IPS DF 19.7 (cell line): Measurements from ENCODE around the gene PIK3R1.

ENCODE experiments used
- DNase-seq: peaks from one replicate; pipeline ENCODE4 v3.0.0-alpha.2; 2013; ENCODE audit warnings: low read depth, low spot score

The PIK3R1 gene

DNA sequence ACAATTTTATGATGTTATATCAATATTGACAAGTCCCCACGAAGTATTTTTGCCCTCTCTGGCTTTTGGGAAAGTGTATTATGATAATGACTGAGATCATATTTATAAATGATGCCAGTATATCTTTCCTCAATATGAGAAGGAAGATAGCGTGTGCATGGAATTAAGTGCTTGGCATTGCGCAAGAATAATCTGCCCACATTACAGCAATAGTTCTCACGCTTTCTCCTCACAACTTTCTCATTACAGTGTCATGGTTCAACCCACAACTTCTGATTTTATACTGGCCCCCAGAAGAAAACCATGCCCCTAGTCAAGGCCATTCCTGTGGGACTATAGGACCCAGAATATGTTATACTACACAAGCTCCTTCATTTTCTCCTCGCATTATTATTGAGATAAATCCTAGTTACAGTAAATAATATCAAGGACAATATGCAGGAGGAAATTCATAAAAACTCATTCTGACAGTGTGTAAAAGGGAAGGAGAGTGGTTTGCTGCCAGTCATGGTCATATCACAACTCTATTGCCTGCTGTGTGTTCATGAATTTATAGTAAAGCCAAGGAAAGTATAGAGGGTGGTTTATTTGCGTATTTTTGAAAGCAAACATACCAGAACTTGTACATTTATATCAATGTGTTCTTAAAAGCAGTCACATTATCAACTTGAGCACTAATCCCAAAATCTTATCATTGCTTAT, 114.1 kb downstream of the PIK3R1 start:
- DNase-seq = no peak

DNA sequence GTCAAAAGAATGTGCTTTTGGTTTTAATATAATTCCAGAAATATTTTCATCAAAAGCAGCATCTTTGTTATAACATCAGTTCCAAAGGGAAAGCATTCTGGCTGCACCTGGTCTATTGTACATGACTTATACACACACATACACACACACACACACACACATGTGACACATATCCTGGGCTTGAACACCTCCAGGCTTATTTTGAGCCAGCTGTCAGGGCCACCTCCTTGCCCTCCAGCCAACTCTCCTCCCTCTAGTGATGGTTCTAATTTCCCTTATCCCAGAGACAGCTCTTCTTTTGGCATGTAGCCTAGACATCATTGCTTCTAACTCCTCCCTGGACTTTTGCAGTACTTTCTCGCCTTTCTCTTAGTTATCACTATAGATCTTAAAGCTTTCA, 115.0 kb downstream of the PIK3R1 start:
- no peak for DNase-seq

DNA sequence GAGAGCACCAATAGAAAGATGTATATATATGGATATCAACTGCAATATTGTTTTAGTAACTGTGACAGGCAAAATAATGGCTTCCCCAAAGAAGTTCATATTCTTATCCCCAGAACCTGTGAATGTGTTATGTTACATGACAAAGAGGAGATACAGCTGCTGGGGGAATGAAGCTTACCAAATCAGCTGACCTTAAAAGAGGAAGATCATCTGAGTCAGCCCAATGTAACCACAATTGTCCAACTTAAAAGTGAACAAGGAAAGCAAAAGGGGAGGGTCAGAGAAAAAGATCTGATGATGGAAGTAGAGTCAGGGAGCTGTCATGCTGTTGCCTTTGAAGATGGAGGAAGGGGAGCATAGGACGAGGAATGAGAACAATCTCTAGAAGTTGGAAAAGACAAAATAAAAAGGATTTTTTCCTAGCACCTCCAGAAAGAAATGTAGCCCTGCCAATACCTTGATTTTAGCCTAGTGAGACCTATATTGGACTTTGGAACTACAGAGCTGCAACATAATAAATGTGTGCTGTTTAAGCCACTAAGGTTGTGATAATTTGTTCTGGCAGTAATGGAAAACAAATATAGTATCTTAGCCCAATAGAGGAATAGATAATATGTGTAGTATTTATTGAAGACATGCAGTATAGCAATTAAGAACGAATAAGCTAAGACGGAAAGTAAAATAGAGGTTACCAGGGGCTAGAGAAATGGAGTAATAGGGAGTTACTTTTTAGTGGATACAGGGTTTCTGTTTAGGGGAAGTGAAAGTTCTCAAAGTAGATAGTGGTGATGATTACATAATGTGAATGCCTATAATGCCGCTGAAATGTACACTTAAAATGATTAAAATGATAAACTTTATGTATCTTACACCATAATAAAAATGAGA, 115.9 kb downstream of the PIK3R1 start:
- no peak for DNase-seq

DNA sequence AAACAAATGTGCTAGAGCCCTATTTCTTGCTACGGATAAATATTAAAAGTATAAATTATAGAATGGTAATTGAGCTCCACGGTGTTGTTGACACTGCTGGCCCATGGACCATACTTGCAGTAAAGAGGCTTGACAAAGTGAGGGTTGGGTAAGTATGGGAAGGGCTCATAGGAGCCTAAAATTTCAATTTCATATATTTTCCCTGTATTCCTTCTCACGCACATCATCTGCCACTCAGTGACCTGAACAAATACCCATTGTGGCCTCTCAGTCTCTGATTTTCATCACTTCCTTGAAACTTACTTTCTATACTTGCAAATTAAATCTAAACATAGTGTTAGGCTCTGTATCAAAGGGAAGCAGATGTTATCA, 116.5 kb downstream of the PIK3R1 start:
- DNase-seq = no peak

DNA sequence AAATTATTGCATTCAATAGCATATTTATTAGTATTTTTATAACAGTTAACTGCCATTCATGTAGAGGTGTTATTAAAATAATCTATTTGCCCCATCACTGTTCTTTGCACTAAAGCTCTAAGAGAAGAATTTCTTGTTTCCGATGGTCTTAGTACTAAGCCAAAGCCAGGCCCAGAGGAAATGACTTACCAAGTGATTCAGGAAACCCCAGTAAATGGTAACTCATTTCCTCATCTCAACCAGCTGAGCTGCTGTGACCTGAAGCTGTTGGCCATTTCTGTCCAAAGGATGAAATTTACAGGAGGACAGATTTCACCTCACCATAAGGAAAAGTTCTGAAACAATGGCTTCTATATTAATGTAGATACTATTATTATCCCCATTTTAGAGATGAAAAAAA, 117.0 kb downstream of the PIK3R1 start:
- no peak for DNase-seq

DNA sequence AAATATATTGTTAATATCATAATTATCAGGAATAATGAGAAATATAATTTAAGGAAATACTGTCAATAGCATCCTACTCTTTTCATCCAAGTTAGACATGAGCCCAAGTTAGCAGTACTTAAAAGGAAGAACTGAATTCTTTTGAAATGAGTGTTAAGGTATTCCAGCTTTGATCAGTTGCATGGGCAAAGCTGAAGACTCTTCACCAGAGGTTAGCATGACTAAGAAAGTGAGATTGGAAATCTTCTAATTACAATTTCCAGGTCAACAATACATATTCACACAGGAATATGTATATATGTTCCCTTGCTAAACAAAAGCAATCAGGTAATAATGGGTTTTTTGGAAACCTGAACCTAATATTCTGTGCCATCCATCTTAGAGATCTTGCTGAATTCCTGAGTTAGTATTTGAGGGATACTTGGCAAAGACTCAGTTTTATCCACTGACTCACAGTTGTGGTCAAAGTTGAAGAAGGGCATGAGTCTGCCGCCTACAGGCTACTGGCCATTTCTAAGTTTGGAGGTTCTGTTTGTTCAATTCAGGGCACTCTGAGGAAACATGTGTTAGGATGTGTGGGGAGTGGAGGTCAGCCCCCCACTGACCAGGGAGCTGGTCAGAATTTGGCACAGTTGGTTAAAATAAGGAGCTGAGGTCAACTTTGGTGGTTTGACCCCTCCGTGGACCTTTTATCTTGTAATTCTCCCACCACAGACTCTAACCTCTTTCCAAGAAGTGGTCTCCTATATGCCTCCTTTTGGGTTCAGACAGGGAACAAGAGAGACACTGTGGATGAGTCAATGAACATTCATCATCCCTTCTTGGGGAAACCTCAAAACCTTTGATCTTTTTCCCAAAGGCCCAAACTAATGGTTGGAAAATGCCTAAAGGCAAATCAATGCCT, 118.3 kb downstream of the PIK3R1 start:
- DNase-seq = no peak

DNA sequence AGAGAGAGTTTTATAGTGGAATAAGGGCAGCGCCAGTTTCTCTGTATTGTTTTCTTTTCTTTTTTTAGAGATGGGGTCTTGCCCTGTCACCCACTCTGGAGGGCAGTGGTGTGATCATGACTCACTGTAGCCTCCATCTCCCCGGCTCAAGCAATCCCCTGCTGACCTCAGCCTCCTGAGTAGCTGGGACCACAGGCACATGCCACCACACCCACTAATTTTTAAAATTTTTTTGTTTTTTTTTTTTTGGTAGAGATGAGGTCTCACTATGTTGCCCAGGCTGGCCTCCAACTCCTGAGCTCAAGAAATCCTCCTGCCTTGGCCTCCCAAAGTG, 119.0 kb downstream of the PIK3R1 start:
- DNase-seq = no peak

DNA sequence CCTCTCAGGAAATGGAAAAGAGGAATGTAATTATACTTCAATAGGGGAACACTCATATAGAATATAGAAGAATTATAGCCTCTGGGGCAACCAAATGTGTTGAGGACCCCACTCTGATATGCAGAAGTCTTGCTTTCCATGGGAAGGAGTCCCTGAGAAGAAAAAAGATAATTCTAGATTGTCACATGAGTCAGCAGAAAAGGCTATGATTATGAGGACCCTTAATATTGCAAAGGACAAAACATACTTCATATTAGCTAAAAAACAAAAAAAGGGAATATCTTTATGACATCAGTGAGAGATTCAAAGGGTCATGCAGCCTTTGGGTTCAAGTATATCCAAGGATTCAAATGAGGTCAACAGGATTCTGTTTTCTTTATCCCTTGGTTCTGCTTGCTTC, 119.5 kb downstream of the PIK3R1 start:
- DNase-seq = no peak

DNA sequence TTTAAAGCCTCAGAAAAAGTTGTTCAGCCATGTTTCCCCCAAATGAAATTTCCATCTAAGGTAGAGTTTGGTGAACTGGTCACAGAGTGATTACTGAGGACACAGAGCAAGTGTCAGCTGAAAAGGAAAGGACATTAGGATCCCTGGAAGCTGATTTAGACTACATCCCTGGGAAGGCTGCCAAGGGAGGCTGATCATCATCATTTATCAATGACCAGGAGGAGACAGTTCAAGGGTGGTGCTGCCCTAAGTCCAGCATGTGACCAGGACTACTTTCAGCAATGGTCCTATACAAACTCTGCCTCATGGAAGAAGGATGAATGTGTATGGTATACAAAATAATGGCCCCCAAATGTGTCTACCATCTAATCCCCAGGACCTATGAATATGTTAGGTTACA, 120.6 kb downstream of the PIK3R1 start:
- DNase-seq = no peak

DNA sequence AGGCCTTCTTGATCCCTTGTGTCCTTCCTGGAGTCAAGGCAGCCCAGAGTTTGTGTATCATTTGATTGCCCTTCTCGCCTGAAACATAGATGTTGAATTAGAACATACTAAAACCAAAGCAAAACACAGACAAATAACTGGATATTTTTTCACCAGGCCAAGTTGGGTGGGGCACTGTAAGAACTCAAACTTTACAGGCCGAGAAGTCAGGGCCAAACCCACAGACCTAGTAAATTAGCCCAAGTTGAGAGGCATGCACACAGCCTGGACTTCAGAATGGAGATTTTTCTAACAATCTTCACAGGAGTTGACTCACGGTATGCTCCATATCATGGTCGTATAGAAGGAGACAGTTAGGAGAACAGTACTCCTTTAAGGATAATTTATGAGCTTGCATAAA, 121.7 kb downstream of the PIK3R1 start:
- no peak for DNase-seq

DNA sequence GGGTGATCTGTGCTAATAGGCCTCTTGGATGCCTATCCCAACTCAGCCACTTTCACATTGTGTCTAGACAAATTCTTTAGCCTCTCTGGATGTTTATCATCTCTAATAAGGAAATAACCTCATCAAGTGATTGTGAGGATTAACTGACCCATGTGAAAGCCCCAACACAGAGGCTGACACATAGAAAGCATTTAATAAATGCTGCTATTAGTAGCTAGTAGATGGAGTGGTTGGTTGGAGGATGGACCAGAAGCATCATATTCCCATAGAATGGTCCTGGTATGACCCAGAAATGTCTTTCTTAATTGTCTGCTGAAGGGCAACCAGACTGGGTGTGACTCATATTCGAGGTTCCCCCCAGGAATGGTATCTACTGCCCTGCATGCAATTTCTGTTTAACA, 124.4 kb downstream of the PIK3R1 start:
- no peak for DNase-seq

DNA sequence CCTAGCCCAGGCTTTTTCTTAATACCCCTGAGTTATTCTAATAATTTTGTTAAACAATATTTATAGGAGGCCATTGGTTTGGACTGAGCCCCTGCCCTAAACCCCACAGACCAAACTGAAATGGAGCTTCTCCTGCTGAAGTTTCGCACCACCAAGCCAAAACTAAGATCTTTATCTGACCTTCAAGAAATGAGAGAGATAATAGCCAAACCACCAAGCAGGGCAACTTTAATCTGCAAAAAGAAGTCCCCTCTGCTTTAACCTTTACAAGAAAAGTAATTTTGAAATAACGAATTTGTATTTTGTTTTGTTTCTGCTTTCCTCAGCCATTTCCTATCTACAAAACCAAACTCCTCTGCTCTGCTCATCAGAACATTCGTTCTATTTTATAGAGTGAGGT, 125.5 kb downstream of the PIK3R1 start:
- no peak for DNase-seq

DNA sequence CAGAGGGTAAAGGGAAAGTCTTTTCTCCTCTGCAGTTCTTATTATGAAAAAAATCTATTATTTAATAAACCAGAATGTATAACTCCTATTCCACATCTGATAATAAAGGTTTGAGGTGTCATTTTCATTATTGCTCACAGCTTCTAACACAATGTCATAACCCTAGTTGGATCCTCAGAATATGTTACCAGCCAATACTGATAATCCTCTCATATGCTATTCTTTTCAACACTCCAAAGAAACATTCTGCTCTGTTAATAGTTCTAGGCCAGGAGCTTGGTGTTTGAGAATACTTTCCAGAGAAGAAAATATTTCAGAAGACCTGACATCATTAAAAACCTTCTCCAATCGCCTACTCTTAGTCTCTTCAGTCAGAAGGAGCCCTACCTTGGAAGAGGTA, 127.1 kb downstream of the PIK3R1 start:
- no peak for DNase-seq

DNA sequence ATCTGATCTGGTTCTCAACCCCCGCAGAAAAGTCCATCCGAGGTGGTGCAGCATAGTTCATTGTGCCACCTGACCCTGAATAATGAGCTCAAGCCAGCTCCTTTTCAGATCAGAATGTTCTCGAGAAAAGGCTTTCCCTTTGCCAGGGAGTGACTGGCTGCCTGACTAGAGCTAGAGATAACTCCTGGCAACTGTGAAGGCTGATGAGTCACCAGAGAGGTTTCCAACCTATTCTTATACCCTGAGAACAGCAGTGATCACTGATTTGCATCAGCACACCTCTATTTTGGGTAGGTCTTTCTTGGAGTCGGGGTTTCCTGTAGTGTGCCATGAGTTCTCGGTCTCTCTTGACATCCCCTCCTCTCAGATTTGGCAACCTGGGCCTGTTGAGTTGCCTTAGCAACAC, 127.9 kb downstream of the PIK3R1 start:
- DNase-seq = no peak

DNA sequence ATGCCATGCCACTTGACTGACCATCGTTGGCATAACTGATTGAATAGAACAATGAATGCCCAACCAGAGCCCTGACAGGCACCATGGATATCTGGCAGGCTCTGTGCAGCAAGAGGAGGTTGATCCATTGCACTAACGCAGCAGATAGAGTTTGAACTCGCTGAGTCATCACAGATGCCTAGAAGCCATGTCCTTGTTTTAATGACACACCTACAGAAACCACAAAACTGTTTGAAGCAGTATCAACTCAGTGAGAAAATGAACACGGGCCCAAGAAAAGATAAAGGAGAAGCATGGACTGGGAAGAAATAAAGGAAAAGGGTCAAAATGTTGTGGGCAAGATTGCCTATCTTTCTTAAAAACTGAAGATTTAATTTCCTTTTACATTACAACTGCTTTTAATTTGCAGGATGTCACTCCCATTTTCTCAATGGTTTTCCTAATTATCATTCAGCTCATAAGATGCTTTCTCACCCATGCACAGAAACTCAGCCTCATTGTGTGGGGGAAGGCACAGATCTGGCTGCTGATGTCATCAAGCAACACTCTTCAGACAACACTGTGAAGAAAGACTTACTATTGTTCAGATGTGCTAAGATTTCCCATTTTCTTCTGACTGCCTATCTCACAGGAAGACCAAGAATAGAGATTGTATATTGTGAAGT, 129.0 kb downstream of the PIK3R1 start:
- no peak for DNase-seq

DNA sequence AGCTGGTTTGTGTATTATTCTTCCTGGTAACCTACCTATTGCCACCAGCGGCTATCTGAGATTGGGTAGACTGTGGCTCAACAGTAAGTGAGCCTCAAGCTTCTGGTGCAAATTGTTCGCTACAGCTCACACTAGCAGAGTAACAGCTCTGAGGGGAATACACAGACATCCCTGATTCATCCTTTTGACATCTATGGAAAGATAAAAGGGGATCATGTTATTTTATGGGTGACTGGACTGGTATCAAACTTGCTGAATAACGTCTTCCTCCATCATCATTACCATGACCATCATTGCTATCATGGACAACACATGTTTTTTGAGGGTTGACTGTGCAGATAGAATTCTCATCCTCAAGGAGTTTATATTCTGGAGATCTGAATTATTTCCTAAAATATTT, 129.6 kb downstream of the PIK3R1 start:
- no peak for DNase-seq

DNA sequence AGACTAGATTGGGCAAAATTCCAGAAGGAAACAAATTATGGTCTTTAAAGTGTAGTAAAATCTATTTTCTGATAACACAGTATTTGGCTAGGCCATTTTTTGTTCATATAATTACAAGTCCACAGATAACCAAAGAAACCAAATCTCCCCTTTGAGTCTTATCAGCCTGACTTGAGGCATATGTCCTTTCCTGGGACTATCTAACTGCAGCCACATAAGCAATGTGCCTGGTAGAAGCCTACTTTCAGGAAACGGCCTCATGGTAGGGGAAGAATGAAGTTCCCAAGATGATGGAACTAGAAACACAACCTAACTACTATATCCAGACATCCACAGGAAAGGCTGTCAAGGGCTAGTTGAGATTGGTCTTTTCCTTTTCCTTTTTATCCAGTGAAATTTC, 130.0 kb downstream of the PIK3R1 start:
- no peak for DNase-seq

DNA sequence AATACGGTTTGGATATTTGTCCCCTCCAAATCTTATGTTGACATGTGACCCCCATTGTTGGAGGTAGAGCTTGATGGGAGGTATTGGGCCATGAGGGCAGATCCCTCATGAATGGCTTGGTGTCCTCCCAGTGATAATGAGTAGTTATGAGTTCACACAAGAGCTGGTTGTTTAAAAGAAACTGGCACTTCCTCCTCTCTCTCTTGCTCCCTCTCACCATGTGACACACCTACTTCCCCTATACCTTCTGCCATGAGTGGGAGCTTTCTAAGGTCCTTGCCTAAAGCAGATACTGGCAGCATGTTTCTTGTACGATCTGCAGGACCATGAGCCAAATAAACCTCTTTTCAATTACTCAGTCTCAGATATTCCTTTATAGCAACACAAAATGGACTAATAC, 132.0 kb downstream of the PIK3R1 start:
- DNase-seq = no peak

DNA sequence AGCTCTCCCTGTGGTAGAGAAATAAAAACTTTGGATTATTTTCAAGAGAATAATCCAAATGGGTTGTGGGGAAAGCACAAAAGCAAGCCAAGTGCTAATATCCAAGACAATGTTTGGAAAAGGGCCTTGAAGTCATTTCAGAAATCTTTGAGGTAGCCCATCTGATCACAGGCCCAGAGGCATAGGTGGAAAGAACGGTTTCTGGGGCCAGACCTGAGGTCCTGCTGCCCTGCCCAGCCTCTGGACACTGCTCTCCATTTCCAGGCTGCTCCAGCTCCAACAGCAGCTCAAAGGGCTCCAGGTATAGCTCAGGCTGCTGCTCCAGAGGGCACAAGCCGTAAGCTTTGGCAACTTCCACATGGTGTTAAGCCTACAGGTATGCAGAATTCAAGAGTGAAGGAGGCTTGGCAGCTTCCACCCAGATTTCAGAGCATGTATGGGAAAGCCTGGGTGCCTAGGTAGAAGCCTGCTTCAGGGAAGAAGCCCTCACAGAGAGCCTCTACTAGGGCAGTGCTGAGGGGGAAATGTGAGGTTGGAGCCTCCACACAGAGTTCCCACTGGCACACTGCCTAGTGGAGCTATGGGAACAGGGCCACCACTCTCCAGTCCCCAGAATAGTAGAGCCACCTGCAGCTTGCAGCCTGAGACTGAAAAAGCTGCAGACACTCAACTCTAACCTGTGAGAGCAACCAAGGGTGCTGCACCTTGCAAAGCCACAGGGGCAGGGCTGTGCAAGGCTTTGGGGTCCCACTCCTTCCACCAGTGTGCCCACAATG, 133.1 kb downstream of the PIK3R1 start:
- no peak for DNase-seq

DNA sequence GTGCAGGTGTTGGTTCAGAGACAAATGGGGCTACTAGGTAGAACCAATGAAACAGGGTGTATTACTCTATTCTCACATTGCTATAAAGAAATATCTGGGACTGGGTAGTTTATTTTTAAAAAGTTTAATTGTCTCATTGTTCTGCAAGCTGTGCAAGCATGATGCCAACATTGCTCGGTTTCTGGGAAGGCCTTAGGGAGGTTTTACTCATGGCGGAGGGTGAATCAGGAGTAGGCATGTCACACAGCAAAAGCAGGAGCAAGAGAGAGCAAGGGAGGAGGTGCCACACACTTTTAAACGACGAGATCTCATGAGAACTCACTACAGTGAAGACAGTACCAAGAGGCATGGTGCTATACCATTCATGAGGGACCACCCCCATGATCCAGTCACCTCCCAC, 134.6 kb downstream of the PIK3R1 start:
- no peak for DNase-seq
